Natural killer cell (primary cell): ENCODE results near the gene BPI. TPM values are rescaled to one million over a fixed set of nuclear protein-coding genes. Genes with fewer than 3 reads are reported as not detected.
"Not testable (repeated sequence)": the region's sequence is repeated elsewhere in the genome, so short reads cannot be mapped to it uniquely, and the experiment has no call there.

Experiments
- ATAC-seq, 3 donors: fragments of 150-1000 bp in 2 of 3; fragments of 200-7000 bp in 1 of 3; cut with Tn5 transposase; 1 replicate in 1 of 3; 2 replicates in 2 of 3; pipeline ENCODE4 v1.10.0; 2021; ENCODE audit warnings: mild to moderate bottlenecking in 2 of 3, moderate library complexity in 2 of 3
- DNase-seq, 2 donors: peaks; one replicate each; pipeline versions ENCODE4 v3.0.0 to v3.0.0-alpha.2; 2013 to 2021; ENCODE audit warnings: mixed read lengths in 1 of 2
- H3K27ac ChIP-seq: one replicate; pipeline ENCODE4 v1.5.1; 2013; ENCODE audit warnings: mild to moderate bottlenecking, low read length
- H3K27me3 ChIP-seq: one replicate; pipeline ENCODE4 v1.6.1; 2013; ENCODE audit warnings: low read length; ENCODE audit not compliant: control insufficient read depth, insufficient read depth
- H3K36me3 ChIP-seq: one replicate; pipeline ENCODE4 v1.6.1; 2013; ENCODE audit warnings: low read length; ENCODE audit not compliant: control insufficient read depth, insufficient read depth
- H3K4me1 ChIP-seq: one replicate; pipeline ENCODE4 v1.6.1; 2013; ENCODE audit warnings: low read length; ENCODE audit not compliant: control insufficient read depth, insufficient read depth
- H3K4me3 ChIP-seq: one replicate; pipeline ENCODE4 v1.5.1; 2013; ENCODE audit warnings: low read length
- H3K9me3 ChIP-seq: one replicate; pipeline ENCODE4 v1.6.1; 2013; ENCODE audit warnings: low read length; ENCODE audit not compliant: control insufficient read depth, insufficient read depth
- H3K27ac Mint-ChIP-seq, 2 donors: one replicate each; pipeline ENCODE4 v1.8.0; 2022; ENCODE audit warnings: mild to moderate bottlenecking in 2 of 2, mixed read lengths in 2 of 2, moderate library complexity in 1 of 2
- H3K27me3 Mint-ChIP-seq, 2 donors: one replicate each; pipeline ENCODE4 v1.8.0; 2022; ENCODE audit warnings: low read depth in 2 of 2, mixed read lengths in 2 of 2
- H3K36me3 Mint-ChIP-seq: one replicate; pipeline ENCODE4 v1.8.0; 2022; ENCODE audit warnings: mixed read lengths
- H3K4me1 Mint-ChIP-seq, 2 donors: one replicate each; pipeline ENCODE4 v1.8.0; 2022; ENCODE audit warnings: mixed read lengths in 2 of 2
- H3K4me3 Mint-ChIP-seq: one replicate; pipeline ENCODE4 v1.8.0; 2022; ENCODE audit warnings: mild to moderate bottlenecking, moderate library complexity, mixed read lengths
- H3K9me3 Mint-ChIP-seq, 2 donors: one replicate each; pipeline ENCODE4 v1.8.0; 2022; ENCODE audit warnings: mixed read lengths in 2 of 2
- CTCF ChIP-seq: fragments of 200-600 bp; IDR thresholded peaks from one replicate; pipeline ENCODE4 v1.8.0; 2022; ENCODE audit warnings: antibody characterized with exemption
- WGBS: methylation state at CpG from one replicate; pipeline ENCODE4 v1.1.7; 2013; ENCODE audit warnings: missing lambda C conversion rate; ENCODE audit not compliant: insufficient coverage; 5-methylcytosine and 5-hydroxymethylcytosine counted together
- intact Hi-C: fragments of 100-400 bp; cut with micrococcal nuclease; formaldehyde crosslinking; loops from one replicate; pipeline ENCODE4 v1.14.2; 2022
- total RNA-seq, 4 donors: library from RNA; stranded (reverse); fragments of 120-200 nt in 1 of 4; gene quantifications; one replicate each; pipeline versions ENCODE4 v1.2.3 to v1.2.4, GENCODE V29; 2013 to 2022

The BPI gene
- total RNA-seq, 3 donors from 2014 or later (not counting 1 experiment from before 2014, with no cell fraction given), result 0.20 TPM; not detected in 2

- ATAC-seq (no peak), DNase-seq (no peak)
- H3K4me3 Mint-ChIP-seq, result no peak overlapping the region
- no peaks in the 10 kb centered on the region for H3K27me3 ChIP-seq
- WGBS, result 91% methylated on average over 2 of the region's 2 CpGs
- H3K9me3 ChIP-seq, result no peaks in the 10 kb centered on the region
- H3K27me3 Mint-ChIP-seq, result peaks cover 0 to 4% of the 10 kb centered on the region in 2 donors
- TF ChIP-seq CTCF, result no peak
- no peaks in the 10 kb centered on the region for H3K4me1 ChIP-seq
- no peaks in the 10 kb centered on the region for H3K36me3 Mint-ChIP-seq
- no peaks in the 10 kb centered on the region for H3K36me3 ChIP-seq
- H3K4me1 Mint-ChIP-seq, result no peaks in the 10 kb centered on the region
- no peaks in the 10 kb centered on the region for H3K9me3 Mint-ChIP-seq
- no peak overlapping the region for H3K27ac ChIP-seq
- no peak overlapping the region for H3K4me3 ChIP-seq
- intact Hi-C loops, result no loop called here
- H3K27ac Mint-ChIP-seq, result no peak overlapping the region
These were observed 26.3 kb upstream of the BPI start for GRCh38 chr20:38277691-38278090.

GRCh38 chr20:38278131-38278530 lies 25.8 kb upstream of the BPI start:
- no peaks in the 10 kb centered on the region for H3K4me1 Mint-ChIP-seq
- no peak overlapping the region for H3K4me3 ChIP-seq
- no peaks in the 10 kb centered on the region for H3K9me3 ChIP-seq
- no peak for ATAC-seq
- no peak overlapping the region for H3K4me3 Mint-ChIP-seq
- no peak for DNase-seq
- H3K4me1 ChIP-seq, result no peaks in the 10 kb centered on the region
- H3K9me3 Mint-ChIP-seq, result no peaks in the 10 kb centered on the region
- H3K27me3 ChIP-seq, result no peaks in the 10 kb centered on the region
- H3K27me3 Mint-ChIP-seq, result peaks cover 0 to 2% of the 10 kb centered on the region in 2 donors
- TF ChIP-seq CTCF, result no peak
- H3K36me3 ChIP-seq, result no peaks in the 10 kb centered on the region
- 86% methylated on average over 14 of the region's 14 CpGs for WGBS
- no peak overlapping the region for H3K27ac Mint-ChIP-seq
- H3K27ac ChIP-seq, result no peak overlapping the region
- H3K36me3 Mint-ChIP-seq, result no peaks in the 10 kb centered on the region
- intact Hi-C loops, result no loop called here

GRCh38 chr20:38278763-38279162 lies 25.2 kb upstream of the BPI start:
- DNase-seq (no peak), ATAC-seq (no peak)
- Histone ChIP-seq H3K27ac (no peak overlapping the region), H3K36me3 (no peaks in the 10 kb centered on the region), H3K9me3 (no peaks in the 10 kb centered on the region), H3K4me1 (no peaks in the 10 kb centered on the region), H3K4me3 (no peak overlapping the region), H3K27me3 (no peaks in the 10 kb centered on the region)
- intact Hi-C loops, result no loop called here
- H3K27ac Mint-ChIP-seq, result no peak overlapping the region
- TF ChIP-seq CTCF, result no peak
- 94% methylated on average over 2 of the region's 2 CpGs for WGBS
- H3K27me3 Mint-ChIP-seq, result peaks cover 0 to 2% of the 10 kb centered on the region in 2 donors
- no peaks in the 10 kb centered on the region for H3K36me3 Mint-ChIP-seq
- H3K4me1 Mint-ChIP-seq, result no peaks in the 10 kb centered on the region
- H3K4me3 Mint-ChIP-seq, result no peak overlapping the region
- no peaks in the 10 kb centered on the region for H3K9me3 Mint-ChIP-seq

- H3K9me3 Mint-ChIP-seq, DNase-seq, H3K4me1 ChIP-seq, intact Hi-C loops, H3K27ac Mint-ChIP-seq, H3K4me3 Mint-ChIP-seq, H3K36me3 Mint-ChIP-seq, H3K36me3 ChIP-seq, H3K4me3 ChIP-seq, ATAC-seq, H3K27me3 Mint-ChIP-seq, H3K27ac ChIP-seq, H3K9me3 ChIP-seq, H3K27me3 ChIP-seq, H3K4me1 Mint-ChIP-seq: not testable (repeated sequence)
- 90% methylated on average over 6 of the region's 6 CpGs for WGBS
These were observed 22.6 kb upstream of the BPI start for GRCh38 chr20:38281176-38281915.
